ENCODE measurements around the gene MARK3. TPM values are rescaled to one million over a fixed set of nuclear protein-coding genes. Genes with fewer than 3 reads are reported as not detected.

Gene MARK3
- total RNA-seq, 2 experiments from 2014 or later = 107 TPM

DNA sequence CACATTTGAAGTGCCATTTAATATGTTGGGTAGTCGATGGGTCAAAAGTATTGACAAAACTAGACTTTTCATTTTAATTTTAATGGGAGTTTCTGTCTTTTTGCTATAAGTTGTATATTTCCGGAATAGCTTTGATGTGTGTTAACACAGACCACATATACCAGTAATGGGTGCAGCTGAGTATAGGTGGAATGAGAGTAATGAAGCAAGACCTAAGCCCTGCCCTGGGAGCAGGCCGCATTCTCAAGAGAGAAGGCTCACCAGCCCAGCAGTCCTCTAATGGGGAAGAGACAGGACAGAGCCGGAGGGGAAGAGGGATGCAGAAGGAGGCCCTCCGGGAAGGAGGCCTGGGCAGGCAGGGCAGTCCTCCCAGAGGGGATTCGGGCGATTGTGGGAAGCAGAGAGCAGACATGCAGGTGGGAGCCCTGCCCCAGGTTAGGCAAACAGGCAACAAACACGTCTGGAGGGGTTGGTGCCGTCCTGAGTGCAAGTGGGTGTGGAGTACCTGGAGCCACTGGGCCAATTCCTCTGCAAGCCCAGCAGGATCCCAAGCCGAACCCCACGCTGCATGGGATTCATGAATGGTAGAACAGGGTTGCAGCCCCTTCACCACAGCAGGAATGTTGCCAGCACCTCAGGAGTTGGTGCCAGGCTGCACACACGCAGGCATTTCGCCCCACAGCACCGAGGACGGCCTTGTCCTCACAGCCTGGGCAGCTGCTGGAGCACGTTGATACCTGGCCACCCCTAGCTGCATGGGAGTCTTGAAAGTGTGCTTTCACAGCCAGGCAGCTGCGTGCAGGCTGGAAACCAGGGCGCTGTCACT, 129.6 kb downstream of the MARK3 start:
- H3K4me3 Mint-ChIP-seq = no peak overlapping the region
- intact Hi-C loops (cut with DNase I, micrococcal nuclease) = no loop called here
- Histone ChIP-seq H3K27ac (ENCODE audit: low read depth in 1 of 2, low read length in 2 of 2) (no peak overlapping the region), H3K27me3 (ENCODE audit: control insufficient read depth in 1 of 2, insufficient read depth in 2 of 2, low read length in 2 of 2) (no peaks in the 10 kb centered on the region), H3K4me3 (ENCODE audit: low read length) (no peak overlapping the region), H3K4me1 (ENCODE audit: insufficient read depth, low read length) (peaks cover 14% of the 10 kb centered on the region), H3K36me3 (ENCODE audit: insufficient read depth, low read length) (peaks cover 9% of the 10 kb centered on the region), H3K9me3 (ENCODE audit: control insufficient read depth in 1 of 2, insufficient read depth in 1 of 2, low read length in 2 of 2) (peaks cover 0 to 6% of the 10 kb centered on the region in 2 experiments)
- ChIA-PET POLR2A (no interaction called here), CTCF (interaction anchor here (0.6 kb wide), 1 partner anchor 436 kb away, joined by 5 read pairs; no protein-coding TSS in a partner anchor)
- DNase-seq (peak in 1 of 14 experiments; percentile 16), ATAC-seq (ENCODE audit: poor library complexity) (no peak)
- H3K36me3 Mint-ChIP-seq (ENCODE audit: low read depth) = peaks cover 15% of the 10 kb centered on the region
- TF ChIP-seq, protein P1, sequence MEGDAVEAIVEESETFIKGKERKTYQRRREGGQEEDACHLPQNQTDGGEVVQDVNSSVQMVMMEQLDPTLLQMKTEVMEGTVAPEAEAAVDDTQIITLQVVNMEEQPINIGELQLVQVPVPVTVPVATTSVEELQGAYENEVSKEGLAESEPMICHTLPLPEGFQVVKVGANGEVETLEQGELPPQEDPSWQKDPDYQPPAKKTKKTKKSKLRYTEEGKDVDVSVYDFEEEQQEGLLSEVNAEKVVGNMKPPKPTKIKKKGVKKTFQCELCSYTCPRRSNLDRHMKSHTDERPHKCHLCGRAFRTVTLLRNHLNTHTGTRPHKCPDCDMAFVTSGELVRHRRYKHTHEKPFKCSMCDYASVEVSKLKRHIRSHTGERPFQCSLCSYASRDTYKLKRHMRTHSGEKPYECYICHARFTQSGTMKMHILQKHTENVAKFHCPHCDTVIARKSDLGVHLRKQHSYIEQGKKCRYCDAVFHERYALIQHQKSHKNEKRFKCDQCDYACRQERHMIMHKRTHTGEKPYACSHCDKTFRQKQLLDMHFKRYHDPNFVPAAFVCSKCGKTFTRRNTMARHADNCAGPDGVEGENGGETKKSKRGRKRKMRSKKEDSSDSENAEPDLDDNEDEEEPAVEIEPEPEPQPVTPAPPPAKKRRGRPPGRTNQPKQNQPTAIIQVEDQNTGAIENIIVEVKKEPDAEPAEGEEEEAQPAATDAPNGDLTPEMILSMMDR (IDR thresholded peaks at IDR 0.05) = no peak
- H3K27ac Mint-ChIP-seq = no peak overlapping the region
- peaks cover 10% of the 10 kb centered on the region for H3K4me1 Mint-ChIP-seq (ENCODE audit: low read depth)
- H3K27me3 Mint-ChIP-seq = peaks cover 11% of the 10 kb centered on the region
- H3K9me3 Mint-ChIP-seq = no peaks in the 10 kb centered on the region

DNA sequence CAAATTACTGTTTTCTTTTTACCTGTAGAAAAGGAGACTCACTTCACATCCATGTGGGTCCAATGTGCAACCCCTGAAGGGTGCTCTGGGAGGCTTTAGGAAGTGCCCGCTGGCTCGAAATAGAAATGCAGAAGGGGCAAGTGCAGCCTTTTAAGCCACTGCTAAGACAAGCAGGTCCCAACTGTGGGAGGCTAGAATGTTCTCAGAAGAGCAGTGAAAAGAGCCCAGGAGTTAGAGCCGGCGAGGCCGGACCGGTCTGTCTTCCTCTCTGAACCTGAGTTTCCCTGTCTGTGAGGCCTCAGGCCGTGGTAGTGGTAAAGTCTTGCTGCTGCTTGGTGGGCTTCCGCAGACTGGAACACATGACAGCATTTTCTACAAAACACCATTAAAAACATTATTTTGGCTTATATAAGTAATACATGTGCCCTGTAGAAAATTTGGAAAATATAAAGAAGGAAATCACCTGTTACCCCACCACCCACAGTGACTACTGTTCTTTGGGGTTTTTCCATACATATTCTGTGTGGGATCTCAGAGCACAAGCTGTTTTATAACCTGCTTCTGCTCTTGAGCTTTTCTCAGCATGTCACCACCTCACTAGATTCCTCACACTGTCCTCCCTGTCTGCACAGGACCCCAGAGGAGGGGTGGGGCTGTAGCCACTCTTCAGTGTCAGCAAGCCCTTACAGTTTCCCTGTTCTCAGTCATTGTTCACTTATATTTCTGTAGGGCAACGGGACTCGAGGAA, 131.4 kb downstream of the MARK3 start:
- TF ChIP-seq, protein P1 (IDR thresholded peaks at IDR 0.05) = no peak
- H3K9me3 ChIP-seq (ENCODE audit: control insufficient read depth in 1 of 2, insufficient read depth in 1 of 2, low read length in 2 of 2) = peaks cover 0 to 6% of the 10 kb centered on the region in 2 experiments
- no peaks in the 10 kb centered on the region for H3K9me3 Mint-ChIP-seq
- CTCF ChIA-PET = no interaction called here
- peaks cover 6% of the 10 kb centered on the region in 2 experiments for H3K27me3 ChIP-seq (ENCODE audit: control insufficient read depth in 1 of 2, insufficient read depth in 2 of 2, low read length in 2 of 2)
- peaks cover 2% of the 10 kb centered on the region for H3K36me3 ChIP-seq (ENCODE audit: insufficient read depth, low read length)
- H3K4me3 Mint-ChIP-seq = no peak overlapping the region
- H3K27me3 Mint-ChIP-seq = peaks cover 14% of the 10 kb centered on the region
- intact Hi-C loops (cut with DNase I, micrococcal nuclease) = no loop called here
- no peak overlapping the region for H3K27ac Mint-ChIP-seq
- no peak for ATAC-seq (ENCODE audit: poor library complexity)
- POLR2A ChIA-PET = no interaction called here
- no peak overlapping the region for H3K4me3 ChIP-seq (ENCODE audit: low read length)
- no peak overlapping the region for H3K27ac ChIP-seq (ENCODE audit: low read depth in 1 of 2, low read length in 2 of 2)
- H3K36me3 Mint-ChIP-seq (ENCODE audit: low read depth) = no peaks in the 10 kb centered on the region
- peaks cover 29% of the 10 kb centered on the region for H3K4me1 ChIP-seq (ENCODE audit: insufficient read depth, low read length)
- H3K4me1 Mint-ChIP-seq (ENCODE audit: low read depth) = peaks cover 10% of the 10 kb centered on the region
- DNase-seq = no peak

DNA sequence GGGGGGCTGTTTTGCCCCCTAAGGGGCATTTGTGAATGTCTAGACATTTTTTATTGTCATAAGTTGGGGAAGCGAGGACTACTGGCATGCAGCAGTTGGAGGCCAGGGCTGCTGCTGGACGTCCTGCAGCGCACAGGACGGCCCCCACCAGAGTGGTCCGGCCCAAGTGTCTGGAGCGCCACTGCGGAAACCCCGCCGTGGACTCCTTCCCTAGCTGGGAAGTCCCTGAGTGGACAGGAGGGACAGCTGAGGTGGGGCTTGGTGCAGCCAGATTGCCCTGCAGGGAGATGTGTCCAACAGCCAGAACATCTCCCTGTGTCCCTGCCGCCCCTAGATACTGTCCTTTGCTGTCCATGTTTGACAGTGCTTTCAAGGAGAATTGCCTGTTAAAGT, 132.0 kb downstream of the MARK3 start:
- peaks cover 7 to 9% of the 10 kb centered on the region in 2 experiments for H3K27me3 ChIP-seq (ENCODE audit: control insufficient read depth in 1 of 2, insufficient read depth in 2 of 2, low read length in 2 of 2)
- no peak overlapping the region for H3K27ac ChIP-seq (ENCODE audit: low read depth in 1 of 2, low read length in 2 of 2)
- H3K4me1 ChIP-seq (ENCODE audit: insufficient read depth, low read length) = peaks cover 33% of the 10 kb centered on the region
- H3K4me3 ChIP-seq (ENCODE audit: low read length) = no peak overlapping the region
- CTCF ChIA-PET = no interaction called here
- no peak overlapping the region for H3K27ac Mint-ChIP-seq
- H3K27me3 Mint-ChIP-seq = peaks cover 14% of the 10 kb centered on the region
- no peaks in the 10 kb centered on the region for H3K36me3 Mint-ChIP-seq (ENCODE audit: low read depth)
- H3K36me3 ChIP-seq (ENCODE audit: insufficient read depth, low read length) = peaks cover 2% of the 10 kb centered on the region
- TF ChIP-seq, protein P1 (IDR thresholded peaks at IDR 0.05) = no peak
- ATAC-seq (ENCODE audit: poor library complexity) (no peak), DNase-seq (no peak)
- intact Hi-C loops (cut with DNase I, micrococcal nuclease) = no loop called here
- H3K4me3 Mint-ChIP-seq = peak overlapping the region; percentile 15
- peaks cover 10% of the 10 kb centered on the region for H3K4me1 Mint-ChIP-seq (ENCODE audit: low read depth)
- POLR2A ChIA-PET = no interaction called here
- peaks cover 0 to 6% of the 10 kb centered on the region in 2 experiments for H3K9me3 ChIP-seq (ENCODE audit: control insufficient read depth in 1 of 2, insufficient read depth in 1 of 2, low read length in 2 of 2)
- H3K9me3 Mint-ChIP-seq = no peaks in the 10 kb centered on the region
